Measurements from ENCODE around the gene SEMA3E.

DNA sequence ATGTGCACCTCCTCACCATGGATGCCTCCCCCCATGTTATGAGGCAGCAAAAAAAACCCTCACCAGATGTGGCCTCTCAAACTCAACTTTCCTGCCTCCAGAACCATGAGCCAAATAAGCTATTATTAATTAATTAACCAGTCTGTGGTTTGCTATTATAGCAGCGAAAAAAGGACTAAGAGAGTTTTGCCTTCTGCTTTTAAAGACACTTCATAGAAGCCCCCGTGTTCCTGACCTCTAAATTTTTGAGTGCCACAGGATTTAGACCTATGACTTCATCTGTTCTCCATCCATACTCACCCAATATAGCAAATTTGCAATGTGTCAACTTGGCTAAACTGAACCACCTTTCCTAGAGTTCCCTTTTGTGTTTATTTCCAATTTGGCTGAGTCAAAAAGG lies 9.2 kb upstream of the SEMA3E start:
- TF ChIP-seq ZNF776 (tag by site-specific recombination; IDR thresholded peaks at IDR 0.05; ENCODE audit: borderline replicate concordance) (no peak), HOXC10 (CRISPR knock-in tag; IDR thresholded peaks at IDR 0.05) (no peak)
- TF ChIP-seq, protein P1, sequence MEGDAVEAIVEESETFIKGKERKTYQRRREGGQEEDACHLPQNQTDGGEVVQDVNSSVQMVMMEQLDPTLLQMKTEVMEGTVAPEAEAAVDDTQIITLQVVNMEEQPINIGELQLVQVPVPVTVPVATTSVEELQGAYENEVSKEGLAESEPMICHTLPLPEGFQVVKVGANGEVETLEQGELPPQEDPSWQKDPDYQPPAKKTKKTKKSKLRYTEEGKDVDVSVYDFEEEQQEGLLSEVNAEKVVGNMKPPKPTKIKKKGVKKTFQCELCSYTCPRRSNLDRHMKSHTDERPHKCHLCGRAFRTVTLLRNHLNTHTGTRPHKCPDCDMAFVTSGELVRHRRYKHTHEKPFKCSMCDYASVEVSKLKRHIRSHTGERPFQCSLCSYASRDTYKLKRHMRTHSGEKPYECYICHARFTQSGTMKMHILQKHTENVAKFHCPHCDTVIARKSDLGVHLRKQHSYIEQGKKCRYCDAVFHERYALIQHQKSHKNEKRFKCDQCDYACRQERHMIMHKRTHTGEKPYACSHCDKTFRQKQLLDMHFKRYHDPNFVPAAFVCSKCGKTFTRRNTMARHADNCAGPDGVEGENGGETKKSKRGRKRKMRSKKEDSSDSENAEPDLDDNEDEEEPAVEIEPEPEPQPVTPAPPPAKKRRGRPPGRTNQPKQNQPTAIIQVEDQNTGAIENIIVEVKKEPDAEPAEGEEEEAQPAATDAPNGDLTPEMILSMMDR (tag by site-specific recombination; IDR thresholded peaks at IDR 0.05) = no peak
